ENCODE results near the gene SHROOM1.
A peak's percentile ranks its signal among the peaks of the same experiment; 100 is the strongest.
"Not testable (repeated sequence)": the region's sequence is repeated elsewhere in the genome, so short reads cannot be mapped to it uniquely, and the experiment has no call there.

SHROOM1 gene

GRCh38 chr5:132830436-132831094, at the start of gene SHROOM1:
SHROOM1 (minus strand) TSS chr5:132830647; CDS start chr5:132826140, 4,507 bp downstream.
- DNase-seq (ENCODE audit: low spot score) = no peak

DNA sequence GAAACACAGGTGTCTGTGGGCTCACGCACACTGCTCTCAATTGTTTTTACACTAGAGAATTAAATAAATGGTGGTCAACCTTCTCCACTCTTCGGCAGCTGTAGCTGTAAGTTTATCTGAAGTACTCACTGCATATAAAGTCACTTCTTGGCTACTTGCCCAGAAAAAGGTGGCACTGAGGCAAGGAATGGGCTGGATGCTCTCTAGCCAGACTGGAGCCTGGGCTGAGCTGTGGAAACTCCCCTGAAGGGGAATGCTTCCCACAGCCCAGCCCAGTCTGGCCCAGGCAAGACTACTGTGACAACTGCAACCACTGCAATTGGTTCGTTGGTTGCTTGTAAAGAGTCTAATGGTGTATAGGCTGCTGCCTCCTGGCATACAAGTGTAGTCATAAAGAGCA, 47.5 kb upstream of the SHROOM1 start:
- DNase-seq (ENCODE audit: low spot score) = peak; percentile 72

GRCh38 chr5:132877466-132877865, 47.0 kb upstream of the SHROOM1 start:
- DNase-seq (ENCODE audit: low spot score) = no peak

GRCh38 chr5:132876020-132876759, 45.7 kb upstream of the SHROOM1 start:
- no peak for DNase-seq (ENCODE audit: low spot score)

GRCh38 chr5:132873930-132874271, 43.5 kb upstream of the SHROOM1 start:
- DNase-seq (ENCODE audit: low spot score) = no peak

DNA sequence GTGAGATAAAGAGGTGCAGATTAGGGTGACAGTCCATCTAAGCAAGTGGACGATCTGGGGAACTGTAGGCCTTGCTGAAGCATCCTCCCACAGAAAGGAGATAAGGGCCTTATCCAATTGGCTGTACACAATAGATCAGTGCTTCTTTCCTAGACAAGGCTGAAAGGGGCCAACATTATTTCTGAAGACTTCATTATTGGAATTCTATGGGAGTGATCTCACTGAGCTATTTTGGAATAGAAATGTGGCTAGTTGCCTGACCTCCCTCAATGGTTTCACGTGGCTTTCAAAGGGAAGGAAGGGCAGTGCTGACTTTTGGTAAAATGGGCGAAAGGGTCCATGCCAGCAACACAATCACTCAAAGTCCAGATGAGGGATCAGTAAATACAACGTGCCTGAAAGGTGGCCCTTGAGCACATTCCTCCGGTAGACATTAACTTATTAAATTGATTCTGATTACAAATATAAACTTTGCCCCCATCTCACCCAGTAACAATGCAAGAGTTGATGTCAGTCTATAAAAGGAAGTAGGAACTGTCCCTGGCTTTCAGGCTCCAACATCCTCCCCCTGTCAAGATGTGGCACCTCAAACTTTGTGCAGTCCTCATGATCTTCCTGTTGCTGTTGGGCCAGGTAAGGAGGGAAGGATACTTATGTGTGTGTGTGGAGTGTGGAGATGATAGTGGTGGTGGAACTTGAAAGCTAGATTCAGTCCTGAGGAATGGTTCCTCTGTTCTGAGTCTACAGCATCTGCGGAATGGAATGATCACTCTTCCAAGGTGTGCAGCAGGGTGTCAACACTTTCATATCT, 42.9 kb upstream of the SHROOM1 start, which contains the start of gene LEAP2:
TSS of gene LEAP2 (plus strand) at position 550 of the 811 bp plus-strand sequence. CDS start at position 577, 27 bp downstream.
- DNase-seq (ENCODE audit: low spot score) = no peak

GRCh38 chr5:132872788-132873118, 42.3 kb upstream of the SHROOM1 start:
- DNase-seq (ENCODE audit: low spot score) = no peak

DNA sequence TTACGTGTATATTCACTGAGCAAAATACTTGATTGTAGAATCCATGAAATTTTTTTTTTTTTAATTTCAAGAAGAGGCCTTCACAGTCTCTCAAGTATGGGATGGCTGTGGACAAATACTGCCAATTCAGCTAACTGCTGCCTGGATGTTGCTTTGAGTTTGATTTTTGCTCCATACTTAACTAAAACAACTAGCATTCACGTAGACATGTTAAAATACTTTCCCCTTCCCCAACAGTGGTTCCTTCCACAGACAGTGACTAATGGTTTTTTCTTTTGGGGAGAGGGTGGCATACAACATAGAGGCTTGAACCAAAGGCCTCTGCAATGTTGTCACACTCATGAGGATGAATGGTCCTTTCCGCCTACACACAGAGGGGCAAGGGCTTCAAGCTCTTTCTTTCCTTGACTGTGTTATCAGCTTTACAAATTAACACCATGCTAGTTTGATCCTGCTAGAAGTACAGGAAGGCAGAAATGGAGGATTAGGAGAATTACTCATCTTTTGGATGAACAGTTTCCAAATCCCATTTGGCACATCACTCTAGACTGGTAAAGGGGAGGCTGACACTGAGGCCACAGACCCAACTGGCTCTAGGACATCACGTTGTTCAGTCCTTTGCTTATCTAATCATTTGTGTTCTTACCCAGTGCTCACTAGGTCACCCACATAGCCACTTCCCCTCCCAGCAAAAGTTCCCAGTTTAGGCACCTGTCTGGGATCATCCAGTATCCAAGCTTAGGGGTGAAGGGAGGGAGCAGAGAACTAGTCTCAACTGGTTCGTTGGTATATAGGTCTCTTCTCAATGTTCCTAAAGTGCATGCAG, 41.2 kb upstream of the SHROOM1 start:
- no peak for DNase-seq (ENCODE audit: low spot score)

GRCh38 chr5:132870801-132871200, 40.4 kb upstream of the SHROOM1 start:
- no peak for DNase-seq (ENCODE audit: low spot score)

DNA sequence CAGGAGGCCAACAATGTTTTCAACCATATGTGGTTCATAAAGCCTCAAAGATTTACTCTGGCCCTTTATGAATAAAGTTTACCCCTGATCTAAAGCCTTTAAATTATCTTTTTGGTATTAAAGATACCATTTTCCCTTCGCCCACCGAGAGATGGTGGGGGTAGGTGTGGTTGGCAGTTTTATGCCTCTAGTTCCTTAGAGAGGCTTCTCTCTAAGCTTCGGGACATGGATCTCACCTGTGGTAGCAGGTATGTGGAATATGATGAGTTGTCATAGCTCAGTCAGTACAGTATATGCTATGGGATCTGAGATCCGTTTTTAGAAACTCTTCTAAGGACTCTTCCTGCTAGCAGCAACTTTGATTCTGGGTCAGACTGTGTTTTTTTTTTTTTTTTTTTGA, 38.3 kb upstream of the SHROOM1 start:
- no peak for DNase-seq (ENCODE audit: low spot score)

- DNase-seq (ENCODE audit: low spot score) = no peak
These were observed 36.6 kb upstream of the SHROOM1 start for GRCh38 chr5:132867046-132867451.

GRCh38 chr5:132866342-132867045, 36.0 kb upstream of the SHROOM1 start, which contains the start of the genes GDF9 and UQCRQ:
GDF9 (minus strand) TSS chr5:132866469; CDS start chr5:132864533, 1,936 bp downstream.
UQCRQ (plus strand) TSS chr5:132866642; CDS start chr5:132866882, 240 bp downstream.
- DNase-seq (ENCODE audit: low spot score) = peak; percentile 99

DNA sequence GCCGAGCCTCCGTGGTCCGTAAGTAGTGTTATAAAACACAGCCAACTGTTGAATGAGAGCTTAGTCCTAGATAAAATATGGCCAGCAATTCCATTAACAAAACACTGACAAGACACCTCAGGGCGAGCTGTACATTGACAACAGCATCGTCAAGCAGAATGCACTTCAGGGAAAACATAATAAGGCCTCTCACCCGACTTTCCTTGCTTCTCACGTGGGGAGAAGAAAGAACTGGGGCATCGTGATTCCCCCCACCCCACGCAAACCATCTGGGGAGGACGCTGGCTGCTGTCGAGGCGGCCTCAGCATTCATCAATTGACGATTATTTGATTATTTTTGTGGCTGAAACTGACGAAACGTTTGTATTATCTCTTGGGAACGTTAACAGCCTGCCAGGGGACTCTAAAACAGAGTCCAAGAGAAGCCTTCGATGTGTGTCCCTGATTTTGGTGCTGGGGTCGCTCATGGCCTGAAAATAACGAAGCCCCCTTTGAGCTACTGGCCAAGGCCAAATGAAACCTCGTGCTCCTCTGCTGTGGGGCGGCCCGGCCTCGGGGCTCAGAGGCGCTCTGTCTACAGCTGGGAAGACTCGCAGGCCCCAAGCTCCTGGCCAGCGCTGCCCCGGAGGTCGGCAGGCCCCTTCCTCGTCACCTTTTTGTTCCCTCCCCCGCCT, 35.4 kb upstream of the SHROOM1 start:
- DNase-seq (ENCODE audit: low spot score) = no peak

DNA sequence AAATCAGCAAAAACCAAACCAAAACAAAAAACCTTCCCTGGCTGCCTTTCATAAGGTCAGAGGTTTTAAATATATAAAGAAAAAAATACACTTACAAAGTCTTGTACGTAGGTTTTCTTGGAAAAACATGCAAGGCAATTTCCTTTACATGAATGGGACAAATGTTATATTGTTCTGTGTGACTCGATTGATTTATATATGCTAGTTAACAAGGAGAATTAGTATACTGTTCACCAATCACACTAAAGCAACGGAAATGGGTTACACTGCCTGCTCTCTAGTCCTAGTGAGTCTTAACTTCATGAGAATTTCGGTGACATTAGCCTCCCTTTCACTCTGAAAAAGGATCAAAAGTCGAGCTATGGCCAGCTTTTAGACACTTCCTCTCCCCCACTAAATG, 30.3 kb upstream of the SHROOM1 start:
- no peak for DNase-seq (ENCODE audit: low spot score)

GRCh38 chr5:132859889-132860437, 29.5 kb upstream of the SHROOM1 start:
- DNase-seq (ENCODE audit: low spot score) = no peak

- DNase-seq (ENCODE audit: low spot score) = no peak
These were observed 25.6 kb upstream of the SHROOM1 start for GRCh38 chr5:132856011-132856410.

GRCh38 chr5:132854992-132855391, 24.5 kb upstream of the SHROOM1 start:
- DNase-seq (ENCODE audit: low spot score) = not testable (repeated sequence)

DNA sequence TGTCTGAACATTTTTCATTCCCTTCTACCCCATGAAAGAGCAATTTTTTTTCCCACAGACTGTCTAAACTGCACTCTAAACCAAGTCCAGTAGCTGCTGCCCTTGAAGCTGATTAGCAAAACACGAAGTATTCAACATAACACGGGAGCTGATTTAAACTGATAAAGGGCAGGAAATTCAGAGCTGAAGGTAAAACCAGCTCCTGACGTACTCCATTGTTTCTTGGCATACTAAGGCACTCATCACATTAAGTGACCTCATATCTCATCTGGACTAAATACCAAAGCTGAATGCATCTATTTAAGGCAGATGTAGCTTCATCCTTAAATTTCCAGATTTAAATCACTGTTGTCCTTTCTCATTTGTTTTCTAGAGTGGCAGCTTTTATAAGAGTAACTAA, 23.9 kb upstream of the SHROOM1 start:
- DNase-seq (ENCODE audit: low spot score) = no peak

DNA sequence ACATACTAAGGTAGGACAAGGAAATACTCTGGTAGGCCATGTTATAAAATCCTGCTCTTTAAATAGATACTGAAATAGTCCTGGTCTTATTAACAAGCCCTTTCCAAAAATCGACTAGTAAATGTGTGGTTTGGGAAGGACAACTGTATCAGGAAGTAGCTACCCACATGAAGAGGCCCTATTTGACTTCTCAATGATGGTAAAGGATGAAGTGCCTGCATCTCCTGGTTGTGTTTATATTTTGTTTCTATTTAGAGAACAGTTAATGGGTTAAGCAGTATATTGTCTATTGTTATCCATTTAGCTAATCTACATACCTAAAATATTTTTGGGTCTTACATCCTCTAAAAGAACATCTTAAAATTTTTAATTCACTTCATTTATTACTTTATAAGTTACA, 23.3 kb upstream of the SHROOM1 start:
- no peak for DNase-seq (ENCODE audit: low spot score)

DNA sequence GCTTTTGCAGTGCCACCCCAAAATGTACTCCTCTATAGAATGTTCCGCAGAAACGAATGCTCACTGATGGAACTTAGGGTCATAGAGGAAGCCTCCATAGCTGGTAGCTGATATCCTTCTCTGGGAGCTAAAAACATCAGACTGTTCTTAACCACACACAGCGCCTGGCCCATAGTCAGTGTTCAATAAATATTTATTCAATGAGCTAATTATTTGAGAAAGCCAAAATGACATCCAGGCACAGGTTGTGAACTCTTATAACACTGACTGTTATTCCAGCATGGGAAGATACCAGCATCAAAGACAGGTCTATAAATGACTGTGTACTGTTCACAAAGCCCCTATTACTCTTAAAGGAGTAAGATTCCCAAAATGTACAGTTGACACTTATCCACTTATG, 22.9 kb upstream of the SHROOM1 start:
- no peak for DNase-seq (ENCODE audit: low spot score)
